Trophoblast cell (in vitro differentiated cells and primary cell): ENCODE results near the gene COL19A1.

Experiments used
- DNase-seq, 2 donors: peaks; one replicate each; pipeline ENCODE4 v3.0.0-alpha.2; 2016
- H2AFZ ChIP-seq: 2 replicates; pipeline ENCODE4 v1.6.1; 2013; ENCODE audit warnings: low read length, moderate library complexity, mild to moderate bottlenecking; ENCODE audit not compliant: insufficient read depth, poor library complexity
- H2AK5ac ChIP-seq: 2 replicates; pipeline ENCODE4 v1.6.1; 2013; ENCODE audit warnings: mild to moderate bottlenecking, low read length
- H2BK120ac ChIP-seq: 2 replicates; pipeline ENCODE4 v1.6.1; 2013; ENCODE audit warnings: low read length, mild to moderate bottlenecking, moderate library complexity; ENCODE audit not compliant: insufficient read depth, poor library complexity
- H2BK12ac ChIP-seq: 2 replicates; pipeline ENCODE4 v1.6.1; 2013; ENCODE audit warnings: mild to moderate bottlenecking, low read length, moderate library complexity
- H2BK5ac ChIP-seq: 2 replicates; pipeline ENCODE4 v1.6.1; 2013; ENCODE audit warnings: low read length, low read depth, moderate library complexity, mild to moderate bottlenecking; ENCODE audit not compliant: poor library complexity
- H3K14ac ChIP-seq: 2 replicates; pipeline ENCODE4 v1.6.1; 2013; ENCODE audit warnings: mild to moderate bottlenecking, low read length
- H3K18ac ChIP-seq: 2 replicates; pipeline ENCODE4 v1.6.1; 2013; ENCODE audit warnings: mild to moderate bottlenecking, low read length
- H3K23ac ChIP-seq: 2 replicates; pipeline ENCODE4 v1.6.1; 2013; ENCODE audit warnings: low read length
- H3K27ac ChIP-seq: 2 replicates; pipeline ENCODE4 v1.5.1; 2013; ENCODE audit warnings: low read depth, mild to moderate bottlenecking, inconsistent platforms, low read length, moderate library complexity
- H3K27me3 ChIP-seq: 2 replicates; pipeline ENCODE4 v1.6.1; 2013; ENCODE audit warnings: inconsistent platforms, mild to moderate bottlenecking, low read length, moderate library complexity; ENCODE audit not compliant: insufficient read depth
- H3K36me3 ChIP-seq, 2 experiments: 1 replicate in 1 of 2; 2 replicates in 1 of 2; pipeline ENCODE4 v1.6.1; 2013; ENCODE audit warnings: low read length in 2 of 2, mild to moderate bottlenecking in 2 of 2, moderate library complexity in 1 of 2; ENCODE audit not compliant: insufficient read depth in 2 of 2, control insufficient read depth in 1 of 2
- H3K4ac ChIP-seq: 2 replicates; pipeline ENCODE4 v1.6.1; 2013; ENCODE audit warnings: low read depth, mild to moderate bottlenecking, low read length, moderate library complexity
- H3K4me1 ChIP-seq, 2 experiments: 1 replicate in 1 of 2; 2 replicates in 1 of 2; pipeline ENCODE4 v1.6.1; 2013; ENCODE audit warnings: low read length in 2 of 2, mild to moderate bottlenecking in 2 of 2, moderate library complexity in 1 of 2; ENCODE audit not compliant: insufficient read depth in 2 of 2, control insufficient read depth in 1 of 2
- H3K4me2 ChIP-seq: 2 replicates; pipeline ENCODE4 v1.6.1; 2013; ENCODE audit warnings: inconsistent platforms, mild to moderate bottlenecking, low read length, moderate library complexity
- H3K4me3 ChIP-seq: 2 replicates; pipeline ENCODE4 v1.5.1; 2013; ENCODE audit warnings: mild to moderate bottlenecking, low read depth, low read length, inconsistent platforms
- H3K79me1 ChIP-seq: one replicate; pipeline ENCODE4 v1.6.1; 2013; ENCODE audit warnings: low read length
- H3K79me2 ChIP-seq: 2 replicates; pipeline ENCODE4 v1.6.1; 2013; ENCODE audit warnings: low read length, mild to moderate bottlenecking; ENCODE audit not compliant: control insufficient read depth, insufficient read depth, poor library complexity
- H3K9ac ChIP-seq: 2 replicates; pipeline ENCODE4 v1.6.1; 2013; ENCODE audit warnings: mild to moderate bottlenecking, low read length
- H3K9me3 ChIP-seq: 2 replicates; pipeline ENCODE4 v1.6.1; 2013; ENCODE audit warnings: low read depth, mild to moderate bottlenecking, control low read depth, inconsistent platforms, low read length; ENCODE audit not compliant: insufficient read depth
- H4K12ac ChIP-seq: 2 replicates; pipeline ENCODE4 v1.6.1; 2013; ENCODE audit warnings: low read depth, mild to moderate bottlenecking, low read length, moderate library complexity
- H4K8ac ChIP-seq: 2 replicates; pipeline ENCODE4 v1.6.1; 2013; ENCODE audit warnings: low read depth, mild to moderate bottlenecking, low read length, moderate library complexity
- H4K91ac ChIP-seq: one replicate; pipeline ENCODE4 v1.6.1; 2013; ENCODE audit warnings: low read depth, mild to moderate bottlenecking, low read length, moderate library complexity
- WGBS: extraction: QIAGEN DNeasy Blood & Tissue Kit; methylation state at CpG from one replicate; pipeline ENCODE4 v1.1.7; 2013; ENCODE audit warnings: missing lambda C conversion rate; ENCODE audit not compliant: insufficient read length, insufficient coverage; ENCODE audit errors: extremely low coverage; 5-methylcytosine and 5-hydroxymethylcytosine counted together

The COL19A1 gene

GRCh38 chr6:70145178-70145577, 278.8 kb downstream of the COL19A1 start:
- Histone ChIP-seq H3K4me2 (no peak overlapping the region), H3K79me2 (no peaks in the 10 kb centered on the region), H4K91ac (no peak overlapping the region), H4K12ac (no peak overlapping the region), H3K9ac (no peak overlapping the region), H3K27me3 (no peaks in the 10 kb centered on the region), H3K4ac (no peak overlapping the region), H3K4me3 (no peak overlapping the region), H2BK120ac (no peak overlapping the region), H3K23ac (no peak overlapping the region), H2AFZ (no peak overlapping the region), H2BK12ac (no peak overlapping the region), H3K79me1 (no peaks in the 10 kb centered on the region), H3K14ac (no peak overlapping the region), H3K36me3 (no peaks in the 10 kb centered on the region), H3K18ac (no peak overlapping the region), H3K27ac (no peak overlapping the region), H2BK5ac (no peak overlapping the region), H2AK5ac (no peak overlapping the region), H3K4me1 (no peaks in the 10 kb centered on the region), H3K9me3 (no peaks in the 10 kb centered on the region), H4K8ac (no peak overlapping the region)
- DNase-seq, result no peak
- no CpG with 5 or more reads among the region's 2 CpGs for WGBS

GRCh38 chr6:70149209-70149788, 282.9 kb downstream of the COL19A1 start:
- Histone ChIP-seq H3K27ac (no peak overlapping the region), H3K9ac (no peak overlapping the region), H3K4me1 (no peaks in the 10 kb centered on the region), H2BK12ac (no peak overlapping the region), H3K79me1 (no peaks in the 10 kb centered on the region), H2BK5ac (no peak overlapping the region), H3K4me3 (no peak overlapping the region), H3K27me3 (no peaks in the 10 kb centered on the region), H3K23ac (no peak overlapping the region), H4K12ac (no peak overlapping the region), H3K4ac (no peak overlapping the region), H3K14ac (no peak overlapping the region), H2AK5ac (no peak overlapping the region), H3K36me3 (no peaks in the 10 kb centered on the region), H3K9me3 (no peaks in the 10 kb centered on the region), H4K91ac (no peak overlapping the region), H3K18ac (no peak overlapping the region), H3K79me2 (no peaks in the 10 kb centered on the region), H2BK120ac (no peak overlapping the region), H3K4me2 (no peak overlapping the region), H4K8ac (no peak overlapping the region), H2AFZ (no peak overlapping the region)
- DNase-seq, result no peak
- WGBS, result no CpG with 5 or more reads among the region's 6 CpGs

GRCh38 chr6:70150521-70150920, 284.2 kb downstream of the COL19A1 start:
- Histone ChIP-seq H4K91ac (no peak overlapping the region), H3K4me2 (no peak overlapping the region), H3K36me3 (no peaks in the 10 kb centered on the region), H3K79me1 (no peaks in the 10 kb centered on the region), H3K9ac (no peak overlapping the region), H2AFZ (no peak overlapping the region), H3K4me3 (no peak overlapping the region), H3K14ac (no peak overlapping the region), H3K4ac (no peak overlapping the region), H4K12ac (no peak overlapping the region), H3K4me1 (no peaks in the 10 kb centered on the region), H3K27me3 (no peaks in the 10 kb centered on the region), H2BK120ac (no peak overlapping the region), H3K18ac (no peak overlapping the region), H2AK5ac (no peak overlapping the region), H3K23ac (no peak overlapping the region), H2BK12ac (no peak overlapping the region), H4K8ac (no peak overlapping the region), H3K79me2 (no peaks in the 10 kb centered on the region), H2BK5ac (no peak overlapping the region), H3K9me3 (no peaks in the 10 kb centered on the region), H3K27ac (no peak overlapping the region)
- DNase-seq, result no peak
- WGBS, result no CpG with 5 or more reads among the region's 4 CpGs

- Histone ChIP-seq H2AFZ (no peak overlapping the region), H3K9ac (no peak overlapping the region), H3K79me1 (no peaks in the 10 kb centered on the region), H3K18ac (no peak overlapping the region), H4K91ac (no peak overlapping the region), H3K14ac (no peak overlapping the region), H3K27ac (no peak overlapping the region), H3K23ac (no peak overlapping the region), H4K12ac (no peak overlapping the region), H3K4ac (no peak overlapping the region), H3K4me3 (no peak overlapping the region), H3K36me3 (no peaks in the 10 kb centered on the region), H3K4me1 (no peaks in the 10 kb centered on the region), H2BK120ac (no peak overlapping the region), H2BK12ac (no peak overlapping the region), H2AK5ac (no peak overlapping the region), H3K79me2 (no peaks in the 10 kb centered on the region), H3K4me2 (no peak overlapping the region), H4K8ac (no peak overlapping the region), H3K27me3 (no peaks in the 10 kb centered on the region), H2BK5ac (no peak overlapping the region), H3K9me3 (no peaks in the 10 kb centered on the region)
- DNase-seq, result no peak
- no CpG with 5 or more reads among the region's 2 CpGs for WGBS
These were observed 285.3 kb downstream of the COL19A1 start for GRCh38 chr6:70151616-70152015.
